Measurements from ENCODE around the gene HOXB5.

HOXB5 gene

GRCh38 chr17:48575066-48575582 lies 18.5 kb downstream of the HOXB5 start:
- no peak for DNase-seq (ENCODE audit: low read depth, low spot score)

GRCh38 chr17:48574505-48575065 lies 19.0 kb downstream of the HOXB5 start:
- DNase-seq (ENCODE audit: low read depth, low spot score) = no peak

GRCh38 chr17:48571826-48572417 lies 21.7 kb downstream of the HOXB5 start:
- no peak for DNase-seq (ENCODE audit: low read depth, low spot score)

- no peak for DNase-seq (ENCODE audit: low read depth, low spot score)
Observed at GRCh38 chr17:48571024-48571818, 22.4 kb downstream of the HOXB5 start.

- no peak for DNase-seq (ENCODE audit: low read depth, low spot score)
Observed at GRCh38 chr17:48570325-48571023, 23.1 kb downstream of the HOXB5 start.

- no peak for DNase-seq (ENCODE audit: low read depth, low spot score)
Observed at GRCh38 chr17:48569674-48570324, 23.8 kb downstream of the HOXB5 start.

- DNase-seq (ENCODE audit: low read depth, low spot score) = no peak
Observed at GRCh38 chr17:48569240-48569582, 24.4 kb downstream of the HOXB5 start.

GRCh38 chr17:48568499-48569239 lies 24.9 kb downstream of the HOXB5 start:
- no peak for DNase-seq (ENCODE audit: low read depth, low spot score)

- no peak for DNase-seq (ENCODE audit: low read depth, low spot score)
Observed at GRCh38 chr17:48567646-48568354, 25.8 kb downstream of the HOXB5 start.

- no peak for DNase-seq (ENCODE audit: low read depth, low spot score)
Observed at GRCh38 chr17:48567209-48567608, 26.4 kb downstream of the HOXB5 start.

- no peak for DNase-seq (ENCODE audit: low read depth, low spot score)
Observed at GRCh38 chr17:48566717-48567116, 26.9 kb downstream of the HOXB5 start.

- no peak for DNase-seq (ENCODE audit: low read depth, low spot score)
Observed at GRCh38 chr17:48565925-48566710, 27.5 kb downstream of the HOXB5 start.

- no peak for DNase-seq (ENCODE audit: low read depth, low spot score)
Observed at GRCh38 chr17:48565022-48565554, 28.5 kb downstream of the HOXB5 start.

- DNase-seq (ENCODE audit: low read depth, low spot score) = no peak
Observed at GRCh38 chr17:48564188-48565021, 29.2 kb downstream of the HOXB5 start.

- no peak for DNase-seq (ENCODE audit: low read depth, low spot score)
Observed at GRCh38 chr17:48563867-48564187, 29.8 kb downstream of the HOXB5 start.

GRCh38 chr17:48563385-48563838 lies 30.2 kb downstream of the HOXB5 start:
- DNase-seq (ENCODE audit: low read depth, low spot score) = no peak

- no peak for DNase-seq (ENCODE audit: low read depth, low spot score)
Observed at GRCh38 chr17:48562934-48563333, 30.6 kb downstream of the HOXB5 start.

Measured in activated CD4-positive, CD25-positive, alpha-beta regulatory T cell treated with anti-CD3 and anti-CD28 coated beads, Interleukin-2, amount 50 U/mL, for 16 hours (primary cell).